ENCODE measurements around the gene NEK6.
A peak's percentile ranks its signal among the peaks of the same experiment; 100 is the strongest.

Gene NEK6

DNA sequence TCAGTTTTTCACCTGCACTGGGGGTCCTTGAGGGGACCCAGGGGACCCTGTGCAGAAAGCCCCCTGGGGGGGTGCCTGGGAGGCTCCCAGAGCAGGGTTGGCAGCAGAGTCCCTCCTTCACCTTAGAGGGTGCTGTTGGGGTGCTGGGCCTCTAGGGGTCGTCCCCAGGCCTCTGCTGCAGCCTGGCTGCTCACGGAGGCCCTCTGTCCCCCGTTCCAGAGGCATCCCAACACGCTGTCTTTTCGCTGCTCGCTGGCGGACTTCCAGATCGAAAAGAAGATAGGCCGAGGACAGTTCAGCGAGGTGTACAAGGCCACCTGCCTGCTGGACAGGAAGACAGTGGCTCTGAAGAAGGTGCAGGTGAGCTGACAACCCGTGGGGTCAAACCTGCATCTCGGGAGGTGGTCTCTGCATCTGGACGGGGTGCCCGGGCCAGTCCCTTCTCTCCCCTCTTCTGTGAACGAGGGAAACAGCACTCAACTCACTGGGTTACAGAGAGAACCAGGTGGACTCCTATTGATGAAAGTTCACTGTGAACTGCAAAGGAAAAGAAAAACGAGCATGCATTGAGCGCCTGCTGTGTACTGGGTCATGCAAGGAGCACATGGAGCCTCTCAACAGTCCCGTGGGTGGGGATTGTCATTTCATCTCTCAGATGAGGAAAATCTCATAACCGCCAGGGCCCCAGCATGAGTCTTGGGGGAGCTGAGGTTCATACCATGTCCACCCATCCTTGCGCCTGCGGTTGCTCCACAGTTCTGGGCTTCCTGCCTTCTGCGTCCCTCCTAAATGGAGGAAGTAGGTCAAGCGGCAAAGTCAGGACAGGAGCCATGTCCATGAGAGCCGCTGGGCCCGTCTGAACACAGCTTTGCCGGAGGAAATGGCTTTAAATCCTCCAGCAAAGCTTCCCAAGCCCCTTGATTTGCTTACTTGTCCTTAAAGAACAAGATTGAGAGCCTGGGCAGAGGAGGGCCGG lies 54.8 kb downstream of the NEK6 start:
- no peak overlapping the region for H2AFZ ChIP-seq (ENCODE audit: low read length)
- H2BK15ac ChIP-seq (ENCODE audit: low read length), result no peak overlapping the region
- H3K36me3 ChIP-seq (replicated peaks in 1 of 2; ENCODE audit: control insufficient read depth in 2 of 2, insufficient read depth in 2 of 2, low read length in 2 of 2), result peaks cover 36 to 86% of the 10 kb centered on the region in 2 donors
- H2BK5ac ChIP-seq (ENCODE audit: low read length), result no peak overlapping the region
- no peak overlapping the region for H3K18ac ChIP-seq (ENCODE audit: low read length)
- H3K4me1 ChIP-seq (ENCODE audit: control insufficient read depth in 2 of 2, insufficient read depth in 1 of 2, low read depth in 1 of 2, low read length in 2 of 2), result peaks cover 0 to 3% of the 10 kb centered on the region in 2 donors
- H3K79me1 ChIP-seq (ENCODE audit: low read depth, low read length), result peaks cover 4% of the 10 kb centered on the region
- no peak overlapping the region for H3K9ac ChIP-seq (ENCODE audit: low read depth, low read length, poor library complexity)
- no peak for DNase-seq (ENCODE audit: low spot score)
- H3K9me3 ChIP-seq (replicated peaks in 1 of 2; ENCODE audit: control insufficient read depth in 2 of 2, insufficient read depth in 1 of 2, low read depth in 1 of 2, low read length in 2 of 2), result no peaks in the 10 kb centered on the region
- H3K14ac ChIP-seq (ENCODE audit: low read length), result no peak overlapping the region
- no CpG with 5 or more reads among the region's 27 CpGs for whole genome bisulfite sequencing, 2 donors (ENCODE audit: extremely low coverage in 2 of 2, insufficient read length in 2 of 2, insufficient replicate concordance in 1 of 2)
- H3K4ac ChIP-seq (ENCODE audit: low read length), result no peak overlapping the region
- H2AK5ac ChIP-seq (ENCODE audit: low read depth, low read length), result no peak overlapping the region
- no peak overlapping the region for H3K4me2 ChIP-seq (ENCODE audit: insufficient read depth, low read length, poor library complexity, severe bottlenecking)
- no peak overlapping the region for H4K91ac ChIP-seq (ENCODE audit: low read depth, low read length, poor library complexity)
- no peak overlapping the region for H2BK12ac ChIP-seq (ENCODE audit: low read length)
- H3K23ac ChIP-seq (ENCODE audit: low read depth, low read length, poor library complexity), result no peak overlapping the region
- no peak overlapping the region for H3K27ac ChIP-seq (replicated peaks; ENCODE audit: low read length)
- no peaks in the 10 kb centered on the region for H3K27me3 ChIP-seq (ENCODE audit: control insufficient read depth in 3 of 3, insufficient read depth in 3 of 3, low read depth in 1 of 3, low read length in 3 of 3)
- H2BK120ac ChIP-seq (ENCODE audit: low read depth, low read length), result no peak overlapping the region
- H3K4me3 ChIP-seq (ENCODE audit: low read length in 2 of 2), result no peak overlapping the region
- no peak overlapping the region for H4K8ac ChIP-seq (ENCODE audit: low read depth, low read length)

DNA sequence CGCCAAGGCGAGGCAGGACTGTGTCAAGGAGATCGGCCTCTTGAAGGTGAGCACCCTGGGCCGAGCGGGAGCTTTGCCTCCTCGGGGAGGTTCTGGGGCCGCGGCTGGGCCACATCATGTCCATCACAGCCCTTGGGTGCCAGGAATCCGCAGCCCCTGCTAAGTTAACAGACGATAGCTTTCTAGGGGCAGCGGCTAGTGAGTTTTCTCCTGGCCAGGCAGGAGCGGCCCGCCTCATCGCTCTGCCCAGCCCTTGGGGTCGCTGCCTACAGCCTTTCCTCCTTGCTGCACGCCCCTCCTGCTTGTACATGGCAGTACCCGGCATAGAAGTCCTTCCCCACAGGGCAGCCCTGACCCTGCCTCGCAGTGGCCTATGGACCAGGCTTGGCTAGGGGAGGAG lies 56.2 kb downstream of the NEK6 start:
- Histone ChIP-seq H3K36me3 (replicated peaks in 1 of 2; ENCODE audit: control insufficient read depth in 2 of 2, insufficient read depth in 2 of 2, low read length in 2 of 2) (peaks cover 36 to 84% of the 10 kb centered on the region in 2 donors), H3K27ac (replicated peaks; ENCODE audit: low read length) (no peak overlapping the region), H2AK5ac (ENCODE audit: low read depth, low read length) (no peak overlapping the region), H3K4me3 (ENCODE audit: low read length in 2 of 2) (no peak overlapping the region), H2BK120ac (ENCODE audit: low read depth, low read length) (no peak overlapping the region), H2BK12ac (ENCODE audit: low read length) (no peak overlapping the region), H2AFZ (ENCODE audit: low read length) (no peak overlapping the region), H3K14ac (ENCODE audit: low read length) (no peak overlapping the region), H4K91ac (ENCODE audit: low read depth, low read length, poor library complexity) (no peak overlapping the region), H3K9ac (ENCODE audit: low read depth, low read length, poor library complexity) (no peak overlapping the region), H3K27me3 (ENCODE audit: control insufficient read depth in 3 of 3, insufficient read depth in 3 of 3, low read depth in 1 of 3, low read length in 3 of 3) (no peaks in the 10 kb centered on the region), H3K23ac (ENCODE audit: low read depth, low read length, poor library complexity) (no peak overlapping the region), H3K9me3 (replicated peaks in 1 of 2; ENCODE audit: control insufficient read depth in 2 of 2, insufficient read depth in 1 of 2, low read depth in 1 of 2, low read length in 2 of 2) (no peaks in the 10 kb centered on the region), H3K4me1 (ENCODE audit: control insufficient read depth in 2 of 2, insufficient read depth in 1 of 2, low read depth in 1 of 2, low read length in 2 of 2) (peaks cover 0 to 3% of the 10 kb centered on the region in 2 donors), H3K79me1 (ENCODE audit: low read depth, low read length) (peaks cover 1% of the 10 kb centered on the region), H2BK15ac (ENCODE audit: low read length) (no peak overlapping the region), H3K4me2 (ENCODE audit: insufficient read depth, low read length, poor library complexity, severe bottlenecking) (no peak overlapping the region), H3K18ac (ENCODE audit: low read length) (no peak overlapping the region), H3K4ac (ENCODE audit: low read length) (no peak overlapping the region), H2BK5ac (ENCODE audit: low read length) (no peak overlapping the region), H4K8ac (ENCODE audit: low read depth, low read length) (no peak overlapping the region)
- WGBS, 2 donors (ENCODE audit: extremely low coverage in 2 of 2, insufficient read length in 2 of 2, insufficient replicate concordance in 1 of 2), result no CpG with 5 or more reads among the region's 18 CpGs
- no peak for DNase-seq (ENCODE audit: low spot score)

DNA sequence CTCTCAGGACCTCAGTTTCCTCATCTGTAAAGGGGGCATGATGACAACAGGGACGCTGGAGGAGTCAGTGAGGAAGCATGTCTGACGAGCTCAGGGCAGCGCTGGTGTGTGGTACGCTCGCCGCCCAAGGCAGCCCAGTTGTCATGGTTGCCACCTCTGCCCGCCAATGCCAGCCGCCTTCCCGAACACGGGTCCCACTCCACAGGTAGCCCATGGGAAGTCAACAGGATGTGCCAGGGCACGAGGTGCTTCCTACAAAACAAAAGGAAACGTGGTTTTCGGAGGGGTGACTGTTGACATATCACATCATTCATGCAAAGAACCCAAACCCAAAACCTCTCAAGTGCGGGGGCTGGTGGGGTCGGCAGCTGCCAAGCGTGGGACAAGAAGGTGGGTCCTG lies 58.1 kb downstream of the NEK6 start:
- no peaks in the 10 kb centered on the region for H3K9me3 ChIP-seq (replicated peaks in 1 of 2; ENCODE audit: control insufficient read depth in 2 of 2, insufficient read depth in 1 of 2, low read depth in 1 of 2, low read length in 2 of 2)
- H3K18ac ChIP-seq (ENCODE audit: low read length), result no peak overlapping the region
- H3K4me2 ChIP-seq (ENCODE audit: insufficient read depth, low read length, poor library complexity, severe bottlenecking), result no peak overlapping the region
- no peaks in the 10 kb centered on the region for H3K27me3 ChIP-seq (ENCODE audit: control insufficient read depth in 3 of 3, insufficient read depth in 3 of 3, low read depth in 1 of 3, low read length in 3 of 3)
- H3K79me1 ChIP-seq (ENCODE audit: low read depth, low read length), result no peaks in the 10 kb centered on the region
- H3K23ac ChIP-seq (ENCODE audit: low read depth, low read length, poor library complexity), result peak overlapping the region; percentile 21
- H2BK120ac ChIP-seq (ENCODE audit: low read depth, low read length), result no peak overlapping the region
- H3K4me3 ChIP-seq (ENCODE audit: low read length in 2 of 2), result no peak overlapping the region
- no peak overlapping the region for H3K9ac ChIP-seq (ENCODE audit: low read depth, low read length, poor library complexity)
- H3K14ac ChIP-seq (ENCODE audit: low read length), result peak overlapping the region; percentile 48
- no peak for DNase-seq (ENCODE audit: low spot score)
- no peak overlapping the region for H2BK12ac ChIP-seq (ENCODE audit: low read length)
- H4K8ac ChIP-seq (ENCODE audit: low read depth, low read length), result no peak overlapping the region
- H2BK5ac ChIP-seq (ENCODE audit: low read length), result no peak overlapping the region
- H3K4ac ChIP-seq (ENCODE audit: low read length), result no peak overlapping the region
- H3K27ac ChIP-seq (replicated peaks; ENCODE audit: low read length), result no peak overlapping the region
- peaks cover 32 to 81% of the 10 kb centered on the region in 2 donors for H3K36me3 ChIP-seq (replicated peaks in 1 of 2; ENCODE audit: control insufficient read depth in 2 of 2, insufficient read depth in 2 of 2, low read length in 2 of 2)
- H4K91ac ChIP-seq (ENCODE audit: low read depth, low read length, poor library complexity), result no peak overlapping the region
- no CpG with 5 or more reads among the region's 16 CpGs for WGBS, 2 donors (ENCODE audit: extremely low coverage in 2 of 2, insufficient read length in 2 of 2, insufficient replicate concordance in 1 of 2)
- no peak overlapping the region for H2AK5ac ChIP-seq (ENCODE audit: low read depth, low read length)
- no peak overlapping the region for H2AFZ ChIP-seq (ENCODE audit: low read length)
- H2BK15ac ChIP-seq (ENCODE audit: low read length), result no peak overlapping the region
- no peaks in the 10 kb centered on the region for H3K4me1 ChIP-seq (ENCODE audit: control insufficient read depth in 2 of 2, insufficient read depth in 1 of 2, low read depth in 1 of 2, low read length in 2 of 2)

All from neuronal stem cell (in vitro differentiated cells).